ENCODE data around the gene AUTS2.

The AUTS2 gene

DNA sequence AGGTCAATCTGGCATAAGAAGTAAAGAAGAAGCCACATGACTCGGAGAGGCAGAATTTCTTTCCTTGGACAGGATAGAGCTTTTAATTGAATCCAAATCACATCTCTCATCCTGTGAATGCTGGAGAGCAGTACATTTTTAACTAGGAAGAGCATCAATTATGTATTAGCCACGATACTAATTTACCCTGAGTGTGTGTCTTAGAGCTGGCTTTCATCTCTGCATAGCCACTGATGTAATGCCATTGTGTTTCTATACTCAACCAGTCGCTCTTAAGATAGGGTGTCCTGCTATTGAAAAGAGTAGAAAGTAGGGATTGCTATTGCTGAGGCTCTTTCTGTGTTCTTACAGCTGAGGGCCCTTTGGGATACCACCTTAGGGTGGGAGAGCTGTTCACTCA, 280.3 kb downstream of the AUTS2 start:
- ATAC-seq (ENCODE audit: low read depth) (no peak), DNase-seq (ENCODE audit: low spot score) (no peak)
- TF ChIP-seq, protein P1, sequence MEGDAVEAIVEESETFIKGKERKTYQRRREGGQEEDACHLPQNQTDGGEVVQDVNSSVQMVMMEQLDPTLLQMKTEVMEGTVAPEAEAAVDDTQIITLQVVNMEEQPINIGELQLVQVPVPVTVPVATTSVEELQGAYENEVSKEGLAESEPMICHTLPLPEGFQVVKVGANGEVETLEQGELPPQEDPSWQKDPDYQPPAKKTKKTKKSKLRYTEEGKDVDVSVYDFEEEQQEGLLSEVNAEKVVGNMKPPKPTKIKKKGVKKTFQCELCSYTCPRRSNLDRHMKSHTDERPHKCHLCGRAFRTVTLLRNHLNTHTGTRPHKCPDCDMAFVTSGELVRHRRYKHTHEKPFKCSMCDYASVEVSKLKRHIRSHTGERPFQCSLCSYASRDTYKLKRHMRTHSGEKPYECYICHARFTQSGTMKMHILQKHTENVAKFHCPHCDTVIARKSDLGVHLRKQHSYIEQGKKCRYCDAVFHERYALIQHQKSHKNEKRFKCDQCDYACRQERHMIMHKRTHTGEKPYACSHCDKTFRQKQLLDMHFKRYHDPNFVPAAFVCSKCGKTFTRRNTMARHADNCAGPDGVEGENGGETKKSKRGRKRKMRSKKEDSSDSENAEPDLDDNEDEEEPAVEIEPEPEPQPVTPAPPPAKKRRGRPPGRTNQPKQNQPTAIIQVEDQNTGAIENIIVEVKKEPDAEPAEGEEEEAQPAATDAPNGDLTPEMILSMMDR (IDR thresholded peaks at IDR 0.05; ENCODE audit: poor library complexity, severe bottlenecking): no peak
- no peaks in the 10 kb centered on the region for H3K27me3 ChIP-seq (ENCODE audit: insufficient read depth, poor library complexity, severe bottlenecking)
- no peak overlapping the region for H3K27ac ChIP-seq (ENCODE audit: poor library complexity, severe bottlenecking)
- H3K4me1 ChIP-seq (ENCODE audit: insufficient read depth, poor library complexity, severe bottlenecking): no peaks in the 10 kb centered on the region
- no peaks in the 10 kb centered on the region for H3K36me3 ChIP-seq (ENCODE audit: low read depth)
- no peaks in the 10 kb centered on the region for H3K9me3 ChIP-seq (ENCODE audit: severe bottlenecking)
- no peak overlapping the region for H3K4me3 ChIP-seq (ENCODE audit: severe bottlenecking)

- no peak overlapping the region for H3K4me3 ChIP-seq (ENCODE audit: severe bottlenecking)
These were observed 281.7 kb downstream of the AUTS2 start for GRCh38 chr7:69879989-69880388.

GRCh38 chr7:69880840-69881239, 282.6 kb downstream of the AUTS2 start:
- TF ChIP-seq, protein P1 (IDR thresholded peaks at IDR 0.05; ENCODE audit: poor library complexity, severe bottlenecking): no peak
- Histone ChIP-seq H3K27ac (ENCODE audit: poor library complexity, severe bottlenecking) (no peak overlapping the region), H3K27me3 (ENCODE audit: insufficient read depth, poor library complexity, severe bottlenecking) (no peaks in the 10 kb centered on the region), H3K9me3 (ENCODE audit: severe bottlenecking) (no peaks in the 10 kb centered on the region), H3K36me3 (ENCODE audit: low read depth) (no peaks in the 10 kb centered on the region), H3K4me1 (ENCODE audit: insufficient read depth, poor library complexity, severe bottlenecking) (no peaks in the 10 kb centered on the region), H3K4me3 (ENCODE audit: severe bottlenecking) (no peak overlapping the region)
- ATAC-seq (ENCODE audit: low read depth): no peak
- DNase-seq (ENCODE audit: low spot score): no peak

More at GRCh38 chr7:69879989-69880388, 281.7 kb downstream of the AUTS2 start:
- DNase-seq (ENCODE audit: low spot score) (no peak), ATAC-seq (ENCODE audit: low read depth) (no peak)
- no peak overlapping the region for H3K27ac ChIP-seq (ENCODE audit: poor library complexity, severe bottlenecking)
- TF ChIP-seq, protein P1 (IDR thresholded peaks at IDR 0.05; ENCODE audit: poor library complexity, severe bottlenecking): no peak
- no peaks in the 10 kb centered on the region for H3K36me3 ChIP-seq (ENCODE audit: low read depth)
- H3K27me3 ChIP-seq (ENCODE audit: insufficient read depth, poor library complexity, severe bottlenecking): no peaks in the 10 kb centered on the region
- H3K4me1 ChIP-seq (ENCODE audit: insufficient read depth, poor library complexity, severe bottlenecking): no peaks in the 10 kb centered on the region
- no peaks in the 10 kb centered on the region for H3K9me3 ChIP-seq (ENCODE audit: severe bottlenecking)

GRCh38 chr7:69882269-69882668, 284.0 kb downstream of the AUTS2 start:
- no peaks in the 10 kb centered on the region for H3K27me3 ChIP-seq (ENCODE audit: insufficient read depth, poor library complexity, severe bottlenecking)
- no peak overlapping the region for H3K4me3 ChIP-seq (ENCODE audit: severe bottlenecking)
- ATAC-seq (ENCODE audit: low read depth) (no peak), DNase-seq (ENCODE audit: low spot score) (no peak)
- H3K9me3 ChIP-seq (ENCODE audit: severe bottlenecking): no peaks in the 10 kb centered on the region
- H3K36me3 ChIP-seq (ENCODE audit: low read depth): no peaks in the 10 kb centered on the region
- TF ChIP-seq, protein P1 (IDR thresholded peaks at IDR 0.05; ENCODE audit: poor library complexity, severe bottlenecking): no peak
- H3K4me1 ChIP-seq (ENCODE audit: insufficient read depth, poor library complexity, severe bottlenecking): no peaks in the 10 kb centered on the region
- H3K27ac ChIP-seq (ENCODE audit: poor library complexity, severe bottlenecking): no peak overlapping the region

- H3K9me3 ChIP-seq (ENCODE audit: severe bottlenecking): no peaks in the 10 kb centered on the region
- TF ChIP-seq, protein P1 (IDR thresholded peaks at IDR 0.05; ENCODE audit: poor library complexity, severe bottlenecking): no peak
- H3K27me3 ChIP-seq (ENCODE audit: insufficient read depth, poor library complexity, severe bottlenecking): no peaks in the 10 kb centered on the region
- ATAC-seq (ENCODE audit: low read depth) (no peak), DNase-seq (ENCODE audit: low spot score) (no peak)
- no peak overlapping the region for H3K4me3 ChIP-seq (ENCODE audit: severe bottlenecking)
- H3K27ac ChIP-seq (ENCODE audit: poor library complexity, severe bottlenecking): no peak overlapping the region
- no peaks in the 10 kb centered on the region for H3K4me1 ChIP-seq (ENCODE audit: insufficient read depth, poor library complexity, severe bottlenecking)
- H3K36me3 ChIP-seq (ENCODE audit: low read depth): no peaks in the 10 kb centered on the region
These were observed 285.2 kb downstream of the AUTS2 start for GRCh38 chr7:69883399-69883891.
